Measurements from ENCODE around the gene ADAM10.

Gene ADAM10

GRCh38 chr15:58732625-58733363 is 16.7 kb downstream of the ADAM10 start:
- no peak for DNase-seq (ENCODE audit: extremely low read depth, low read depth)
- no peak for TF ChIP-seq CTCF (IDR thresholded peaks at IDR 0.05; ENCODE audit: low read depth, low read length)

GRCh38 chr15:58731756-58732535 is 17.6 kb downstream of the ADAM10 start:
- DNase-seq (ENCODE audit: extremely low read depth, low read depth) = no peak
- no peak for TF ChIP-seq CTCF (IDR thresholded peaks at IDR 0.05; ENCODE audit: low read depth, low read length)

GRCh38 chr15:58726867-58727266 is 22.6 kb downstream of the ADAM10 start:
- no peak for TF ChIP-seq CTCF (IDR thresholded peaks at IDR 0.05; ENCODE audit: low read depth, low read length)
- no peak for DNase-seq (ENCODE audit: extremely low read depth, low read depth)

GRCh38 chr15:58724466-58724865 is 25.0 kb downstream of the ADAM10 start:
- TF ChIP-seq CTCF (IDR thresholded peaks at IDR 0.05; ENCODE audit: low read depth, low read length) = no peak
- DNase-seq (ENCODE audit: extremely low read depth, low read depth) = no peak

GRCh38 chr15:58717357-58717756 is 32.1 kb downstream of the ADAM10 start:
- no peak for TF ChIP-seq CTCF (IDR thresholded peaks at IDR 0.05; ENCODE audit: low read depth, low read length)
- no peak for DNase-seq (ENCODE audit: extremely low read depth, low read depth)

GRCh38 chr15:58716027-58716426 is 33.5 kb downstream of the ADAM10 start:
- no peak for TF ChIP-seq CTCF (IDR thresholded peaks at IDR 0.05; ENCODE audit: low read depth, low read length)
- DNase-seq (ENCODE audit: extremely low read depth, low read depth) = no peak

GRCh38 chr15:58715266-58715917 is 34.1 kb downstream of the ADAM10 start:
- TF ChIP-seq CTCF (IDR thresholded peaks at IDR 0.05; ENCODE audit: low read depth, low read length) = no peak
- DNase-seq (ENCODE audit: extremely low read depth, low read depth) = no peak
